ENCODE data around the gene CLIP1. TPM values are rescaled to one million over a fixed set of nuclear protein-coding genes. Genes with fewer than 3 reads are reported as not detected.

The CLIP1 gene
- total and polyA plus RNA-seq, 2 of the 8 experiments (the other 6 are each of a cell fraction or from before 2014, with no cell fraction given): 19.0 to 27.6 TPM

DNA sequence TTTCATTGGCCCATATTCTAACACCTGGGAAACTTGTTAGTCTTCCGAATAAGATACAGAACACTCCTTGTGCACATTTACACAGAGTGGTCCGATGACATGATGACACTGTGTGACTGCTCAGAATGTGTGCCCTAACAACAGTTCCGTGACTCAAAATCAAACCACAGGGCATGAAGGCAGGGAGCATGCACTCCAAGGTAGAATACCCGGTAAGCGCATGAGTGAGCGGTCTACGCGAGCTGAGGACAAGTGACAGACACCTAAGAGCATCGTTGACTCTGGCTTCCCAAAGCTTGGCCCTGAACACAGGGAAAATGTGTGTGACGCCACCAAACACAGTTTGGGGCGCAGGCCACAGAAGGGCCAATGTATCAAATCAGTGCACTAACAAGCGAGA is 18.6 kb downstream of the CLIP1 start:
- H3K4me3 ChIP-seq (ENCODE audit: extremely low read depth in 1 of 4, insufficient read depth in 2 of 4, low read depth in 3 of 4, low read length in 4 of 4): no peak overlapping the region
- no peak overlapping the region for H3K14ac ChIP-seq (ENCODE audit: insufficient read length)
- 0 out of 2 replicates have a peak overlapping the region, but pooled peaks have one; percentile 0 for H2BK5ac ChIP-seq (ENCODE audit: low read depth, low read length)
- H3K27ac ChIP-seq (ENCODE audit: low read depth, low read length): no peak overlapping the region
- FAIRE-seq (no peak), DNase-seq (ENCODE audit: low read depth in 1 of 2, low spot score in 2 of 2) (no peak)
- no peak overlapping the region for H3K9ac ChIP-seq (replicated peaks in 1 of 4; ENCODE audit: extremely low read depth in 1 of 4, low read depth in 3 of 4, low read length in 3 of 4)
- H2AFZ ChIP-seq (ENCODE audit: low read length): no peak overlapping the region
- H2BK15ac ChIP-seq (ENCODE audit: low read length): no peak overlapping the region
- H3K36me3 ChIP-seq (ENCODE audit: control insufficient read depth in 2 of 4, insufficient read depth in 4 of 4, low read length in 3 of 4): no peaks in the 10 kb centered on the region
- H2BK20ac ChIP-seq (ENCODE audit: low read length): no peak overlapping the region
- ChIA-PET POLR2A (ENCODE audit: partially characterized antibody) (interaction anchor here (0.8 to 2.6 kb wide), 3 partner anchors 14 to 96 kb away, joined by 3 to 10 read pairs (median 6); partner anchors contain the start of gene ZCCHC8), CTCF (ENCODE audit: partially characterized antibody) (interaction anchor here (0.6 to 7.3 kb wide), 4 partner anchors 9 to 68 kb away, joined by 3 to 130 read pairs (median 4); no protein-coding TSS in a partner anchor)
- no peaks in the 10 kb centered on the region for H3K79me1 ChIP-seq (ENCODE audit: low read depth, low read length)
- H4K5ac ChIP-seq (ENCODE audit: insufficient read length, low read depth, low read length): no peak overlapping the region
- H4K20me1 ChIP-seq (replicated peaks in 1 of 2; ENCODE audit: control insufficient read depth in 1 of 2, insufficient read depth in 2 of 2, low read length in 2 of 2): no peaks in the 10 kb centered on the region
- no peaks in the 10 kb centered on the region for H3K27me3 ChIP-seq (replicated peaks in 1 of 4; ENCODE audit: control insufficient read depth in 3 of 4, extremely low read depth in 1 of 4, insufficient read depth in 3 of 4, low read length in 3 of 4)
- H3K23ac ChIP-seq (ENCODE audit: insufficient read length): no peak overlapping the region
- H3K4me1 ChIP-seq (replicated peaks in 1 of 4; ENCODE audit: control insufficient read depth in 3 of 4, insufficient read depth in 4 of 4, low read length in 3 of 4): peaks cover 3 to 8% (median 5%) of the 10 kb centered on the region in 4 experiments; a peak in 6 of 7 replicates
- 0 out of 2 replicates have a peak overlapping the region, but pooled peaks have one; percentile 12 for H2BK12ac ChIP-seq (ENCODE audit: low read depth, low read length)
- no peak overlapping the region for H2BK120ac ChIP-seq (replicated peaks; ENCODE audit: low read depth, low read length)
- H4K8ac ChIP-seq (ENCODE audit: extremely low read depth, insufficient read depth, low read length): no peak overlapping the region
- WGBS, 2 experiments (ENCODE audit: extremely low coverage in 1 of 2, insufficient coverage in 1 of 2, insufficient read length in 1 of 2, insufficient replicate concordance in 2 of 2, low coverage in 1 of 2, low lambda C conversion rate in 2 of 2, missing lambda C conversion rate in 1 of 2): 91% methylated on average over 12 of the region's 12 CpGs; no CpG with 5 or more reads in 1 of the 2 experiments
- no peak overlapping the region for H3K56ac ChIP-seq (replicated peaks; ENCODE audit: insufficient read length, low read depth, low read length)
- no peaks in the 10 kb centered on the region for H3K9me3 ChIP-seq (ENCODE audit: insufficient read depth in 2 of 2, low read depth in 1 of 2, low read length in 1 of 2)
- H2AK5ac ChIP-seq (ENCODE audit: low read depth, low read length): peak overlapping the region; percentile 2; the same call in 1 of the 2 replicates
- H3K79me2 ChIP-seq (ENCODE audit: control insufficient read depth in 1 of 2, insufficient read depth in 2 of 2, low read length in 2 of 2): 0 out of 4 replicates have a peak, but pooled peaks cover 0 to 3% of the 10 kb centered on the region in 2 experiments
- H3K4ac ChIP-seq (replicated peaks; ENCODE audit: insufficient read length, low read depth, low read length): peak overlapping the region; percentile 85
- TF ChIP-seq BCL11A (IDR thresholded peaks at IDR 0.05; ENCODE audit: low read depth in 2 of 2, low read length in 2 of 2) (no peak), JUND (IDR thresholded peaks at IDR 0.05; ENCODE audit: low read length) (no peak), ATF2 (IDR thresholded peaks at IDR 0.05; ENCODE audit: low read length) (no peak), SP1 (IDR thresholded peaks at IDR 0.05; ENCODE audit: low read depth, low read length) (no peak), FOSL1 (IDR thresholded peaks at IDR 0.05; ENCODE audit: insufficient read depth, low read depth, low read length) (no peak), CBX8 (IDR thresholded peaks at IDR 0.05; ENCODE audit: borderline replicate concordance, low read depth, low read length) (no peak), YY1 (IDR thresholded peaks at IDR 0.05; ENCODE audit: low read depth, low read length) (no peak), CTBP2 (IDR thresholded peaks at IDR 0.05; ENCODE audit: borderline replicate concordance, insufficient read depth, insufficient read length, low read length) (no peak), TAF7 (optimal IDR thresholded peaks at IDR 0.05; ENCODE audit: borderline replicate concordance, low read depth, low read length) (no peak), EP300 (IDR thresholded peaks at IDR 0.05; ENCODE audit: borderline replicate concordance in 1 of 2, low read depth in 2 of 2, low read length in 2 of 2) (no peak), POU5F1 (IDR thresholded peaks at IDR 0.05; ENCODE audit: low read depth, low read length) (no peak)
- H3K23me2 ChIP-seq (ENCODE audit: low read depth, low read length): no peaks in the 10 kb centered on the region
- H3K4me2 ChIP-seq (ENCODE audit: insufficient read depth in 1 of 2, low read depth in 2 of 2, low read length in 2 of 2): no peak overlapping the region
- no peak overlapping the region for H3K18ac ChIP-seq (ENCODE audit: extremely low read depth, low read length)
- no peak overlapping the region for H4K91ac ChIP-seq (replicated peaks; ENCODE audit: insufficient read length, low read length)

Measured in H1 (cell line).